Heart left ventricle (tissue), 13 donors: ENCODE data around the gene CEP63.

Experiments used
- CTCF ChIP-seq, 12 donors: fragments of 200-600 bp; sonication (generic) in 4 of 12; IDR thresholded peaks; one replicate each; pipeline versions ENCODE4 v1.5.0 to v1.8.0; 2018 to 2022; ENCODE audit warnings: antibody characterized with exemption in 12 of 12, mild to moderate bottlenecking in 5 of 12
- POLR2A ChIP-seq, 2 donors: fragments of 450-650 bp; IDR thresholded peaks; one replicate each; pipeline ENCODE4 v1.6.1; 2017; ENCODE audit warnings: antibody characterized with exemption in 2 of 2, mild to moderate bottlenecking in 2 of 2, moderate library complexity in 2 of 2
- donor health status: ischemic (EF 13 %, LVEDD 7.1; RV severe dilation, severe dysfunction).
- donor health status: DM: no; HTN: yes; CAD: no.
- donor health status: DM: no; HTN: no; CAD: no.
- donor health status: ischemic (EF 25% LVEDD 6.9; RV normal size, moderate dysfunction).
- donor health status: ischemic (EF 25% LVEDD 5.7; RV mildly dilated, moderate dysfunction).
- donor health status: ischemic (EF 35%, LVEDD 5.7; RV mildly dilated, moderate dysfunction).
- donor health status: nonischemic (EF 11% LVEDD 7.7; RV severe dilation, severe dysfunction).
- donor health status: DM: yes; HTN: yes; CAD: no.
- donor health status: PGD.
- donor health status: ischemic (EF 29% LVEDD 5.4; RV normal size, mild dysfunction).
- donor health status: nonischemic (EF 23%, LVEDD 6.1; RV moderate dilation, normal function).

GRCh38 chr3:134437211-134437752, 48.6 kb upstream of the CEP63 start:
- TF ChIP-seq CTCF (IDR thresholded peaks at IDR 0.05): no peak
- TF ChIP-seq POLR2A (IDR thresholded peaks at IDR 0.05): no peak
